ENCODE measurements around the gene WDR83.

GRCh38 chr19:12695096-12695495 lies 28.5 kb downstream of the WDR83 start:
- no peak for TF ChIP-seq GATA2 (IDR thresholded peaks at IDR 0.05; ENCODE audit: low read depth, low read length)
- TF ChIP-seq GATA3 (IDR thresholded peaks at IDR 0.05; ENCODE audit: low read depth, low read length), result no peak

Measured in SH-SY5Y (cell line).